ENCODE measurements around the gene GGCT. TPM values are rescaled to one million over a fixed set of nuclear protein-coding genes. Genes with fewer than 3 reads are reported as not detected.

GGCT gene
- total RNA-seq, 2 donors from 2014 or later = 46.4 to 48.9 TPM

GRCh38 chr7:30467271-30467670 lies 37.4 kb downstream of the GGCT start:
- Histone ChIP-seq H3K9me3 (ENCODE audit: control insufficient read depth, low read length) (no peaks in the 10 kb centered on the region), H3K9ac (ENCODE audit: extremely low read depth, low read length, poor library complexity, severe bottlenecking) (no peak overlapping the region), H3K36me3 (ENCODE audit: control insufficient read depth, insufficient read depth, low read length) (no peaks in the 10 kb centered on the region), H3K27ac (ENCODE audit: low read depth, low read length) (no peak overlapping the region), H3K4me1 (ENCODE audit: control insufficient read depth, insufficient read depth, low read length) (no peaks in the 10 kb centered on the region), H3K27me3 (ENCODE audit: control insufficient read depth, insufficient read depth, low read length, poor library complexity, severe bottlenecking) (peaks cover 23% of the 10 kb centered on the region), H3K4me3 (ENCODE audit: low read length) (no peak overlapping the region)
- TF ChIP-seq CTCF (conservative IDR thresholded peaks at IDR 0.05) = no peak
- no peaks in the 10 kb centered on the region for H3K36me3 Mint-ChIP-seq (ENCODE audit: low read depth)
- H3K27me3 Mint-ChIP-seq (ENCODE audit: insufficient read depth) = peaks cover 21% of the 10 kb centered on the region
- no peak overlapping the region for H3K27ac Mint-ChIP-seq
- no peak overlapping the region for H3K4me3 Mint-ChIP-seq
- no peak for DNase-seq
- peaks cover 14% of the 10 kb centered on the region for H3K4me1 Mint-ChIP-seq
- 92 to 95% methylated on average over 3 to 4 of the region's 4 CpGs for WGBS, 2 experiments (ENCODE audit: insufficient coverage in 1 of 2, insufficient read length in 1 of 2)
- no peaks in the 10 kb centered on the region for H3K9me3 Mint-ChIP-seq

- TF ChIP-seq CTCF (conservative IDR thresholded peaks at IDR 0.05) = no peak
- Mint-ChIP-seq H3K27ac (no peak overlapping the region), H3K27me3 (ENCODE audit: insufficient read depth) (peaks cover 15% of the 10 kb centered on the region)
Observed at GRCh38 chr7:30466266-30466665, 38.4 kb downstream of the GGCT start.

GRCh38 chr7:30465811-30466180 lies 38.8 kb downstream of the GGCT start:
- no peak for DNase-seq
- no peak overlapping the region for H3K4me3 Mint-ChIP-seq
- peaks cover 10% of the 10 kb centered on the region for H3K27me3 Mint-ChIP-seq (ENCODE audit: insufficient read depth)
- no peak overlapping the region for H3K27ac Mint-ChIP-seq
- 93 to 100% methylated on average over 1 to 2 of the region's 2 CpGs for WGBS, 2 experiments (ENCODE audit: insufficient coverage in 1 of 2, insufficient read length in 1 of 2)
- no peaks in the 10 kb centered on the region for H3K36me3 Mint-ChIP-seq (ENCODE audit: low read depth)
- peaks cover 12% of the 10 kb centered on the region for H3K27me3 ChIP-seq (ENCODE audit: control insufficient read depth, insufficient read depth, low read length, poor library complexity, severe bottlenecking)
- H3K36me3 ChIP-seq (ENCODE audit: control insufficient read depth, insufficient read depth, low read length) = no peaks in the 10 kb centered on the region
- TF ChIP-seq CTCF (conservative IDR thresholded peaks at IDR 0.05) = no peak
- H3K4me1 Mint-ChIP-seq = peaks cover 8% of the 10 kb centered on the region
- no peaks in the 10 kb centered on the region for H3K9me3 Mint-ChIP-seq
- H3K9ac ChIP-seq (ENCODE audit: extremely low read depth, low read length, poor library complexity, severe bottlenecking) = no peak overlapping the region
- no peak overlapping the region for H3K27ac ChIP-seq (ENCODE audit: low read depth, low read length)
- H3K4me3 ChIP-seq (ENCODE audit: low read length) = no peak overlapping the region
- H3K9me3 ChIP-seq (ENCODE audit: control insufficient read depth, low read length) = no peaks in the 10 kb centered on the region
- H3K4me1 ChIP-seq (ENCODE audit: control insufficient read depth, insufficient read depth, low read length) = no peaks in the 10 kb centered on the region

More at GRCh38 chr7:30466266-30466665, 38.4 kb downstream of the GGCT start:
- H3K9ac ChIP-seq (ENCODE audit: extremely low read depth, low read length, poor library complexity, severe bottlenecking) = no peak overlapping the region
- no peaks in the 10 kb centered on the region for H3K4me1 ChIP-seq (ENCODE audit: control insufficient read depth, insufficient read depth, low read length)
- Mint-ChIP-seq H3K4me1 (peaks cover 8% of the 10 kb centered on the region), H3K36me3 (ENCODE audit: low read depth) (no peaks in the 10 kb centered on the region), H3K4me3 (no peak overlapping the region), H3K9me3 (no peaks in the 10 kb centered on the region)
- WGBS, 2 experiments (ENCODE audit: insufficient coverage in 1 of 2, insufficient read length in 1 of 2) = 66 to 79% methylated on average over 3 to 4 of the region's 4 CpGs
- DNase-seq = no peak
- H3K36me3 ChIP-seq (ENCODE audit: control insufficient read depth, insufficient read depth, low read length) = no peaks in the 10 kb centered on the region
- no peak overlapping the region for H3K27ac ChIP-seq (ENCODE audit: low read depth, low read length)
- H3K27me3 ChIP-seq (ENCODE audit: control insufficient read depth, insufficient read depth, low read length, poor library complexity, severe bottlenecking) = peaks cover 17% of the 10 kb centered on the region
- no peak overlapping the region for H3K4me3 ChIP-seq (ENCODE audit: low read length)
- no peaks in the 10 kb centered on the region for H3K9me3 ChIP-seq (ENCODE audit: control insufficient read depth, low read length)

Data from endodermal cell (in vitro differentiated cells).